Fibroblast of the conjunctiva (primary cell): ENCODE measurements around the gene KCTD1.

ENCODE experiments used
- DNase-seq: peaks from one replicate; pipeline ENCODE4 v3.0.0-alpha.2; 2010; ENCODE audit warnings: low read depth

KCTD1 gene

DNA sequence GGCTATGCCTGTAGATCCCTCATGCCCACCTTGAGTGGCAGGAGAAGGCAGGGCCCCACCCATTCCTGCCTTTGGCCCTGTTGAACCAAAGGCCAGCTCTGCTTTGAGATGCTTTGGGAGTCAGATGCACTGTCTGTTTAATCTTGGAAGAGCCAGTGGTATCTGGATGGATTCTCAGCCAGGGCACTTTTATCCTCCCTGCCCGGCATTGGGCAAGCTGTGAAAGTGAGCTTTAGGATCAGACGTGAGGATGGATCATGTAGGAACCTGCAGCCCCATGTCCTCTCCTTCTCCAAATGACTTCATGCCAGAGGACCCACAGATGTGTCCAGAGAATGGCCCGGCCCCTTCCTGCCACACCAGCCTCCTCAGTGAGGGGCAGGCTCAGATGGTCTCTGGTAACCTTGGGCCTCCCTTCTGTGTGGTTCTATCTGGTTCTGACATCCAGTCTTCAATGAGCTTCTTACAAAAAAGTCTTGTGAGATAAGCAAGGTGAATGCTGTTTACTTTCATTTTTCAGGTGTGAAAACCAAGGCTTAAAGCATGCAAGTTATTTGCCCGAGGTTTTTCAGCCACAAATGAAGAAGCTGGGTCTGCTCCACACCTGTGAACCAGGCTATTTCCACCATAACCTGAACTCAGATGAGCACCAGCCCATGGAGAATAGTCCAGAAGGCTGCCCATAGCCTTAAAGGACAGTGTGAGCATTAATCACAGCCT is 123.8 kb downstream of the KCTD1 start:
- no peak for DNase-seq

DNA sequence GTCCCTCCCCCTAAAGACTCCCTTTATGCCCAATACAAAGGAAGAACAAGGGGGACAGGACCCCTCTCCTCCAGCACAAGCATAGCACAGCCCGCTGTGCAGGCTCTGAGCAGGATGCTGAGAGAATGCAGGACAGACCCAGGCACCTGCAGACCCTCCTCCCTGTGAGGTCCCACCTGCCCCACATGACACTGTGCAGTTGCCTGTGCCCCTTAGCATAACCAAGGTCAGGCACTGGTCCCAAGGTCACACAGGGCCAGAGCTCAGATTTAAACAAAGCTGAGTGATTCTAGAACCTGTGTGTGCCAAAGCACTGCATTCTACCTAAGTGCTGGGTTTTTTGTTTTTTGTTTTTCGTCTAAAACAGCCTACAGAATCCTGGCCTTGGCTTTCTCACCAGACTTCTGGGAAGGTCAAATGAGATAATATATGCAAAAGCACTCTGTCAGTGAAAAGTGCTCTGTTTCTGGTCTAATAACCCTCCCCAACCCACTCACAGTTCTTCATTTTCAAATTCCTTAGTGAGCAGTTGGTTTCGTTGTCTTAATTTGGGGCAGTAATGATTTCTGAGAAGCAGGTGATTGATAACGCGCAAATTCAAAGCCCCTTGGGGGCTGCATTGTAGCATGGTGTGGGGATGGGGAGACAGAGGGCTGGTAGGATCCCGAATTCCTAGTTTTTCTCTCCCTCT is 125.7 kb downstream of the KCTD1 start:
- DNase-seq: no peak

DNA sequence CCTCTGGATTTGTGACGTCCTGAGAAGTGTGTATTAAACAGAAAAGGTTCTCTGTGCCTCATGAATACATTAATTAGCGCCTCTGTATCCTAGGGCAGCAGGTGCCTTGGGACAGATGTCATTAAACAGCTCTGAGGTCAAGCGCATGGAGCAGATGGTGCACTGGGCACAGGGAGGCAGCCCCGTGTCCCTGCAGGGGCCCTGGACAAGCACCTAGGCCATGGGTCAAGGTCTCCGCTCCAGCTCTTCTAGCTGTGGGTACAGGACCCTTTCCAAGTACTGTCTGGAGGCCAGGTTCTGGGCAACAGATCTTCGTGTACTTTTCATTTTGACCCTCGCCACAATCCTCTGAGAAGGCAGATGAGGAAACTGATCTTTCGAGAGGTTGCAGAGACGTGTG is 126.4 kb downstream of the KCTD1 start:
- DNase-seq: no peak

DNA sequence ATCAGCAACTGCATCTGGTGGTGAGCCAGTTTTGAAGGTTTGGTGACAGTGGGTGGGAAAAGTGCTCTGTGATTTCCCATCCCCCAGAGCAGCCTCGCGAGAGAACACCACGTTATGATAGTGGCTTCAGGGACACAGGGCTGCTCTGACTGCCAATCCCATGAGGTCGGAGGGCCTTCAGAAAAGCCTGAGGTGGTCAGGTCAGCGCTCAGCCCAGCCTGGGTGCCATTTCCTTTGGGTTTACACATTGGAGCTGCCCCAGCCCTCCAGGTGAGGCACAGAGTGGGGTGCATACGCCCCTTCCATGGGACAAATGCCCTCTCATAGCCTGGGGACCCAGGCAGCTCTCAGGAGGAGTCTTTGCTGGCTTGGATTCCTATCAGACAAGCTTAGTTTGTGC is 126.8 kb downstream of the KCTD1 start:
- DNase-seq: no peak

DNA sequence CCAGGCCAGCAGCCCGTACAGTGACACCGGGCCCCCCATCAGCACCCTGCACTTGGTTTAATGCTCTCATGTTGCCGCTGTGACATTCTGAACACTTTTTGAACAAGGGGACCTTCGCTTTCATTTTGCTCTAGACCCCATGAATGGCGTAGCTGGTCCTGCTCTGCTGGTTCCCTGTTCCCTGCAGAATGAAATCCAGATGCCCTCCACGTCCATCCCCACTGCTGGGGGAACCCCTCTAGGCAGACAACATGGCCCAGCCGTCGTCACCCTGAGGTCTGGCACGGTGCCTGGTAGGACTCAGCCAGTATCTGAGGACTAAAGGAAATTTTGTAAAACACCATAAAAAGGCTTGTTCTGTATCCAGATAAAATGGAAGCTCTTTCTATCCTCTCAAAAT is 128.6 kb downstream of the KCTD1 start:
- no peak for DNase-seq

DNA sequence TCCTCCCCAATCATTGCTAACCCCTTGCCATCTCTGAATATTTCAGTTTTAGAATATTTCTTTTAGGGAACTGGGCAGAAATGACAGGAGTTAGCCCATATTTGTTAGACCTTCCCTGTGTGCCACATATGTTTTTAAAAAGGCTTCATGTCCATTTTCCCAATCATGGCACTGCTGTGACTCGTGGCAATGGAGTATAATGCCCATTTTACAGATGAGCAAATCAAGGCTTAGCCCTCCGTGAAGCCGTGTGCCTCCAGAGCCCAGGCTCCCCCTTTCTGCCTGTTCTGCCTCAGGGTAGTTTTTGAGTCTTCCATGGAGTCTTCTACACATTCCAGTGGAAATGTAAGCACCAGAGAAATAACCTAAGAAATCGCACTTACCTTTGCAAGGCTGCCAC is 130.1 kb downstream of the KCTD1 start:
- no peak for DNase-seq

DNA sequence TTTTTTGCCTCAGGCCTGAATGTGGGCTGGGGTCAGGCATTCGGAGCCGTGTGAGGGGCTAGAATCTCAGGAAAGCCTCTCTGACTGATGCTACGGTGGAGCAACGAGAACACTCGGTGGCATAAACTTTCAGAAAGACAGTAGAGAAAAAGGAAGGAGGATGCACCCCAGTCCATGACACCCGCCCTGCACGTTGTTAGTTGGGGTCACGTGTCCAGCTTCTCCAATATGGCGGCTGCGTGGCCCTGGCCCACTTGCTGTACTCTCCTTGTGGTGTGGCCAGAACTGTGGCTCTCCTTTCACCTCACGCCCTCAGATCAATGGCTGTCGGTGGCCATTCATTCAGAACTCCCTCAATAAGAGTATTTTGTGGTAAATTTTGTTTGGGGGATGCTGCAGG is 131.2 kb downstream of the KCTD1 start:
- no peak for DNase-seq

DNA sequence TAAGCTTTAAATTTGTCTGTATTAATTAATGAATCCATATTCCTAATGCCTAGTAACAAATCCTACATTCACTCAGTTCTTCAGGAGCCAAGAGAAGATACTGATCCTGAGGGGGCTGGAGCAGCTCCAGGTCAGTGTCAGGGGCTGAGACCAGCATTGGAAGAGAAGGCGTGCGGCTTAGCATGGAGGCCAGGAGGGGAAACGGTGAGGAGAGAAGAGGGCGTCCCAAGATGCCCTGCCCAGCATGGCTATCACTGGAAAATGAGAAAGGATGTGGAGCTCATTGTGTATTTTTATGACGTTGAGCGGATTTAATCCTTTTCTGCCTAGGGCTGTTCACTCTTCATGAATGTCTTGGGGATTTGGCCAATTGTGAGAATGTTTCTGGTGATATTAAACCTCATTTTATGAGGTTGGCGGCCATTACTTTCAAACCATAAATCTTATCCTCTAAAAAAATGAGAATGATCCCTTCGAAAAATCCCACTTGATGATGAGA is 131.7 kb downstream of the KCTD1 start:
- no peak for DNase-seq

DNA sequence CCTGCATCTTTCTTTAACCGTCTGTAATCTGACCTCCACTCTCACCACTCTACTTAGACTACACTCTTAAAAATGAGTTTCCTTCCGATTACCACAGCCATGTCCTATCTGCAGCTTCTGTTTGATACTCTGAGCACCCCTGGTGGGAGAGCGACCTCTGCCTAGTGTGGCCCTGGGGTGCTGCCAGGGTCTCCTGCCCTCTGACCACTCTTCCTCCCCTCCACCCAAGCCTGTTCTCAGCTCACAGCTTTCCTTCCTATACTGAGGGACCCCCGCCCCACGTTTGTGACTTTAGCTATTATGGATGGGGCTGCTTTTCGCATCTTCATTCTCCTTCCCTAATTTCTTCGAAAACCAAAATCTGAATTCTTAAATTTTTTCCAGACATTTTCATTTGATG is 132.7 kb downstream of the KCTD1 start:
- DNase-seq: no peak

DNA sequence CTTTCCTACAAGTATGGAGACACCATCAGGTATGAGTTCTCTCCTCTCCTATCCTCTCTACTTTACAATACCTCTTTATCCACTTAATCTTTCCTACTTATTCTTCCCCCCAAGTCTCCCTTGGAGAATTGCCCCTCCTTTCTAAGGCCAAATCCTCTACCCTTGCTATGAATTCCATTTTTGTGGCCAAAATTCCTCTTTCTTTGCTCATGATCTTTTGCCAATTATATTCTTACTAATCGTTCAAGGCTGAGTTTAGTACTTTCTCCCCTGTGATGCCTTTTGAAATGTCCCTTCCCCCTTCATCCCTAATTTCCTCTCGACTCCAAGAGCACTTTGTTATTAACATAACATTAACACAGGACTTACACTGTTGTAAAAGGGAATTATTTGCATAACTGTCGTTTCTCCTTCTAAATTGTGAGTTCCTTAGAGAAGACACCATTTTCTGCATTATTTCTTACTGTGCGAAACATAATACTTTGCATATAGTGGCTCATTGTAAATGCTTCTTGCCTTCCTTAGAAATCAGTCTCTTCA is 133.4 kb downstream of the KCTD1 start:
- DNase-seq: no peak

DNA sequence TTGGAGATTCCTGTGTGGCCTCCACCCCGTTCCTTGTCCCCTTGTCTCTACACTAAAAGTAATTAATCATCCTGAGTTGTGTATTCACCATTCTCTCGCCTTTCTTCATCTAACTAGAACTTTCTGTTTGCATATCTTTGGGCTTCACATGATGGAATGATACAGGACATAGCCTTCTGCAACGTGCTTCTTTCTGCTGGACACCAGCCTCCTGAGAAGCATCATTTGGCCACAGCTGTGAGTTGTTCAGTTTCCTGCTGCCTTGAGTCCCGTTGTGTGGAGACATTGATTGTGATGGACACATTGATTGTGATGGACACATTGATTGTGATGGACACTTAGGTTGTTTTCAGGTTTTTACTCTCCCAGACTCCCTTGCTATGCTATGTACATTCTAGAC is 139.3 kb downstream of the KCTD1 start:
- no peak for DNase-seq

DNA sequence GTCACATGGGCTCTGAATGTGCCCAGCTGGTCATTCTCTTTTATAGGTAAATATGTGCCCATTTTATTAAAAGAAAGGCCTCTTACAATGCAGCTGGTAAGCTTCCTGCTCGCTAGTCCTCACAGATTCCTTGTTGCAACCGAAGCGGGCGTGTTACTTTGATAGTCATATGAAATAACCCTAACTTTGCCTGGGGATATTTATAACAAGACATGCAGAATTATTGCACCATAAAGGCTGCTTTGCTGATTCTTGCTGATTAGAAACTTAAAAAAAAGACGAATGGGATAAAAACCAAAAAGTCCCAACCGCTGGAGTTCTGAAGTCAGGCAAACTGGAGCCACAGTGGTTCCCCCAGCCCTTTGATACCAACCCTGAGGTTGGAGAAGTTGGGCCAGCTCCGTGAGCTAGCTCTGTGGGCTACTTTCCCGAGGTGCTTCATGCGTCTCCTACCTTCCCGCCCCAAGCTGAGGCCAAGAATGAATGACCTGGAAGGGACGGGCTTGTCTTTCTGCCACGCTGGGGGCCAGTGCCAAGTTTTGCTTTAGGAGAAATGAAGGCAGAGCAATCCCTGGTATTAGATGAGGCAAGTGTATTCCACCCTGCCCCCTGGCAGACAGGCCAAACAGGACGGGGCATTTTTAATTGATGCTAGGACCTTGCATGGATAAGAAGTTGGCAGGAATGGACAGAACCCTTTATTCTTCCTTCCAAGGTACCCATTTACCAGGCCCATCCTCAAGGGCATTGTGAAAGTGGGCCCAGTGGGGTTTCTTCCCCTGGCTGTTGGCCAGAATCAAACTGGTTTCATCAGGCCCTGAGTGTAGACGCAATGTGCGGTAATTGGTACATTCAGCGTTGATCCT is 140.4 kb downstream of the KCTD1 start:
- DNase-seq: no peak

DNA sequence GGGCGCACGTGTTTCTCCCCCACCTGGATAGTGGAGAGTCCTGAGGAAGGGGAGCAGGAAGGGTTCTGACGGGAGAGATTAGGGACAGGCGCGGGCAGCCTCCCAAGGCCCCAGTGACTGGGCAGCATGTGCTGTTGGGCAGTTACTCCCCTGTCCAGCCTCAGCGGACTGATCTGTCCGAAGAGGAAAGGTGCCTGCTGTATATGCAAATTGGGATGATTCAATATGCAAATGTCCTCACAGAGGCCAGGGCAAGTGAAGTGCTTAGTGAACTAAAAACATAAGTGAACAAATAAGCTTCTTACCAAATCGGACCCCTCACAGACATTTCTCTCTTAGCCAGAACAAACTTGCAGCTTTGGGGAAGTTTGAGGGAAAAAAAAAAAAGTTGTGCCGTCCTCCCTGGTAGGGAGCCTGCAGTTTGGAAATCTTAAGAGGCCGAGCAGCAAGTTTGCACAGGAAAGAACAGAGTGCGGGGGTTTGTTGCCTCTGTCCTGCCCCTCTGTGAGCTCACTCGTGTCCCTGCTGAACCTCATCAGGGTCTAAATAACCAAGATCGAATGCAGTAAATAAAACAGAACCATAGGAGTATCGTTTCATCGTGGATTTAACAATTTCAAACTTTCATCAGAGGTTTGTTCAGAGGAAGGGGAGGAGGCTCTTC is 141.4 kb downstream of the KCTD1 start:
- no peak for DNase-seq

DNA sequence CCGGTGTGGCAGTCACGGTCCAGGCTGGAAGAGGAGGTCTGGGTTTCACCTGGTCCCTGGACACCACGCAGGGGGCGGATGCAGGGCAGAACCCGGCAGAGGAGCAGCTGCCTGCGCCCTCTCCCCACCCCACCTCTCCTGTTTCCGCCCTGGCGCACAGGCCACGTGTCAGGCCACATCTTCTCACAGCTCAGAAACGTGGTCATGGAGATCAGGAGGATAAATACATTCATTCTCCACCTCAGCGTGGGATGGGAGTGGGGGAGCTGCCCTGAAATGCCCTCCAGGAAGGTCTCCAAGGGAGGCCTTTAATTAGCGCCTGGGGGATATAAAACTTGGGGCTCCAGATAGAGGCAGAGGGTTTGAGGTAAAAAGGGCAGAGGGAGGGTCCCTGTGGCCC is 142.0 kb downstream of the KCTD1 start:
- DNase-seq: no peak

DNA sequence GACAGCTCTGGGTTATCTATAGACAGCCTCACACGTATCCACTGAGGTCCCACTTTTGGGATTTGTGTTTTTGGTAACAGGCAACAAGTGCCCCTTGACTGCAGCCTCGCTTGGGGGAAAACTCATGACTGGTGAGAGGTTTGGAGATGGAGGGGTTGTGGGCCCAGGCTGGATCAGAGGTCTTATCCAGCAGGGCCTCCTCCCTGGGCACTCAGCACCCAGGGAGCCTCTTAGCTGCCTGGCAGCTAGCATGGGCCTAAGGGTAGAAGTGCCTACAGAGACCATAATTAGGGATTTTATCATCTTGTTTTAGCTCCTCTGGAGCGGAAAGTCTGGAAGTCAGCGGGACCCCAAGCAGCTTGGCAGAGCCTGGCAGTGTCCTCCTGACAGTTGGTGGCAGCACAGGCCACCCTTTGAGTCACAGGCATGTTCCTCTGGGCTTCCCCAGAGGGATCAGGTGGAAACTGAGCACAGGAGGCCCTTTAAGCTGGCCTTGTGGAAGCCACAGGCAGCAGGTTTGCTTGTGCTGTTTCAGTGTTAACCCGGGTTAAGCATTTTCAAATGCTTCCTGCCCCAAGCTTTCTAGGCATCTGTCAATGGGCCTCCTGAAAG is 143.1 kb downstream of the KCTD1 start:
- DNase-seq: no peak
